Measurements from ENCODE around the gene NIPSNAP3A.
A peak's percentile ranks its signal among the peaks of the same experiment; 100 is the strongest.
"Not testable (repeated sequence)": the region's sequence is repeated elsewhere in the genome, so short reads cannot be mapped to it uniquely, and the experiment has no call there.

The NIPSNAP3A gene

DNA sequence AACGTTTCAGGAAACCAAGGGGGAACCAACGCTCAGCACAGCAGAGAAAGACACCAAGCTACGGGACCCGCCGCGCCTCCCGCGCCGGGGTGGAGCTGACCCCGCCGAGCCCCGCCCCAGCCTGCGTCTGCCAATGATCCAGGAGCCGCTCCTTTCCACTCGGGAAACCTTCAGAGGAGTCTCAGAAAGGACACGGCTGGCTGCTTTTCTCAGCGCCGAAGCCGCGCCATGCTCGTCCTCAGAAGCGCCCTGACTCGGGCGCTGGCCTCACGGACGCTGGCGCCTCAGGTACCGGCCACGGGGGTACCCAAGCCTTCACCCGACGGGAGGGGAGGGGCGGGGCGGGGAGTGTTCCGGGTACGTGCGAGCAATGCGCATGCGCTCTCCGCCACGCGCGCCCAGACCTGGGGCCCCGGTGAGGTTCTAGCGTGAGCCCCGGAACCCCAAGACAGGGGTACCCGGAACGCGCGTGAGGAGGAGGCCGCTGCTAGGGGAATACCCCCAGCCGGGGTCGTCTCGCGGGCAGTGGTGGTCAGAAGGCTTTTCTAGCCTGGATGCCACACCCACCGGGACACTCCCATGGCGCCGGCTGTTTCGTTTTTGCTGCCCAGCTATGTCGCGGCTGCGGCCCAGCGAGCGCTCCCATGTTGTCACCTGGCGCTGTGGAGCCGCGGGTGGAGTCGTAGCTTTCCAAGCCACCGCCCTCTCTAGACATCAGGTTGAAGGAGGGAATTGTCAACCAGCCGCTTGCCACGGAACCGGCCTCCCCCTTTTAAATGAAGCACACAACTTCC is at the start of gene NIPSNAP3A:
TSS of gene NIPSNAP3A (plus strand) at position 119 of the 794 bp plus-strand sequence. CDS start at position 229, 110 bp downstream.
- peak; percentile 74 for DNase-seq

DNA sequence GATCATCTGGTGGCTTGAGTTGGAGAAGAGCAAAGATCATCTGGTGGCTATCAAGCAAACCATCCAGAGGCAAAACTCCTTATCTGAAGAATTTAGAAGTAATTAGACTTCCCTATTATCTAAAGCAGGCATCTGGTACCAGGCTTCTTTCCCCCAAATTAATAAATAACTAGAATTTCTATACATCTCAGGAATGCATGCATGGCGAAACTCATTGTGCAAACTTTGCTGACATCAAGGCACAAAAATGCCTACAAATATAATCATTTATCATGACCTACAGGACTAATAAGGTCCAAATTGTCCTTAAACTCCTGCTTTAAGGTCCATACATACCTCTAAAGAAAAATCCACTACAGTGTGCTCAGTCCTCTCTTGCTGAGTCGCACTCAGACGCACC is 47.2 kb upstream of the NIPSNAP3A start:
- no peak for DNase-seq

DNA sequence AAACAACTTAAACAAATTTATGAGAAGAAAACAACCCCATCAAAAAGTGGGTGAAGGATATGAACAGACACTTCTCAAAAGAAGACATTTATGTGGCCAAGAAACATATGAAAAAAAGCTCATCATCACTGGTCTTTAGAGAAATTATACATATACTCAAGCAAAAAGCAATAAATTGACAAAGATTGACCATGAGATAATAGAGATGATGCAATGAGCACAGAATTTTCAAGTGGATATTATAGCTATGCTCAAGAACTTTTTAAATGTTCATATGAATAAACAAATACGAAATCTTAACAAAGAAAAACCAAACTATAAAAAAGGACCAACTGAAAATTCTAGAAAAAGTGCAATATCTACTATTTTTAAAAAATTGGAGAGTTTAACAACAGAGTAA is 38.7 kb upstream of the NIPSNAP3A start:
- DNase-seq = not testable (repeated sequence)

DNA sequence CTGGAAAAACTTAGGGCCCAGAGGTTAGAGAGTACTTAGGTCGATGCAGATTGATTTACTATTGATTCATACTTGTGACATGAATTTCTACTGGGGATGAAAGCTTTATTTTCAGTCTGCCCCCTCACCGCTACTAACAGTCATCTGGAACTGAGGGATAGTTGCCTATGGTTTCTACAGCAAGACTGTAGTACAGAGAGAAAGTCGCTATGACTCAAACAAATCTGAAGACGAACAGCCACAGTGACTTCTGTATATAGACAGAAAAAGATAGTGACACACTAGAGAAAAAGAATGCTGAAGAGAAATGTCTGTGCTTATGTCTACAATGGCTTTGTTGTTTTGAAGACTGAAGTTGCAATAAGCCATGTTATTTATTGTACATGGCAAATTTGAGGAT is 35.9 kb upstream of the NIPSNAP3A start:
- DNase-seq = no peak

DNA sequence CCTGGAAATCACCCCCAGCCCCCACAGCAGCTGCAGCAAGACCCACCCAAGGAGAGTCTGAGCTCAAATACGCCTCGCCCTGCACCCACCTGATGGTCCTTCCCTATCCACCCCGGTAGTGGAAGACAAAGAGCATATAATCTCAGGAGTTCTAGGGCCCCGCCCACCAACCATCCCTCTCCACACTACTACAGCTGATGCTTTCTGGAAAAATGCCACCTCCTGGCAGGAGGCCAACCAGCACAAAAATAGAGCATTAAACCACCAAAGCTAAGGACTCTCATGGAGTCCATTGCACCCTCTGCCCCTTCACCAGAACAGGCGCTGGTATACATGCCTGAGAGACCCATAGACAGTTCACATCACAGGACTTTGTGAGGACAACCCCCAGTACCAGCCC is 22.5 kb upstream of the NIPSNAP3A start:
- no peak for DNase-seq

DNA sequence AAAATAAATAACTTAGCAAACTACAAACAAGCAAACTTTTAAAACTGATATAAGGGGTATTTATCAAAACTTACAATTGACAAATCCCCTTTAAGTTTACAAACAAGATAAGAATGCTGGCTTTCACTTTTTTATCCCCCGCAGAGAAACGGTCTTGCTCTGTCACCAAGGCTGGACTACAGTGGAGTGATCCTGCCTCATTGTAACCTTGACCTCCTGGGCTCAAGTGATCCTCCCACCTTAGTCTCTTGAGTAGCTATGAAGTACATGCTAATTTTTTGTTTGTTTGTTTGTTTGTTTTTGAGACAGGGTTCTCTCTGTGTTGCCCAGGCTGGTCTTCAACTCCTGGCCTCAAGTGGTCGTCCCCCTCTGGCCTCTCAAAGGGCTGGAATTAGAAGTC is 9.0 kb upstream of the NIPSNAP3A start:
- DNase-seq = no peak

DNA sequence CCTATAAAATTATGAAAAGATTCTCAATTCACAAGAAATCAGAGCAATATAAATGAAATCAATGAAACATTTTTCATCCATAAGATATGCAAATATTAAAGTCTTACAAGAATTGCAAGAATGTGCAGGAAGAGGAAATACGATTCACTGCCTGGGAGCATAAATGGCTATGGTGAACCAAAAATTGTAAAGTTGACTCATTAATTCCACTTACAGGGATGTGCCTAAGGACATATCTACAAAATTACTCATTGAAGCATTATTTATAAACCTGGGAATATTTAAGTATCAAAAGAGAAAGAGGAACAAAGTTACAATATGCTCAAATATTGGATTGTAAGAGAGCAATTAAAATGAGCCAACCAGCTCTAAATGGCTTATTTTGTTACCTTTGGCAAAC is 6.9 kb upstream of the NIPSNAP3A start:
- DNase-seq = peak; percentile 81

DNA sequence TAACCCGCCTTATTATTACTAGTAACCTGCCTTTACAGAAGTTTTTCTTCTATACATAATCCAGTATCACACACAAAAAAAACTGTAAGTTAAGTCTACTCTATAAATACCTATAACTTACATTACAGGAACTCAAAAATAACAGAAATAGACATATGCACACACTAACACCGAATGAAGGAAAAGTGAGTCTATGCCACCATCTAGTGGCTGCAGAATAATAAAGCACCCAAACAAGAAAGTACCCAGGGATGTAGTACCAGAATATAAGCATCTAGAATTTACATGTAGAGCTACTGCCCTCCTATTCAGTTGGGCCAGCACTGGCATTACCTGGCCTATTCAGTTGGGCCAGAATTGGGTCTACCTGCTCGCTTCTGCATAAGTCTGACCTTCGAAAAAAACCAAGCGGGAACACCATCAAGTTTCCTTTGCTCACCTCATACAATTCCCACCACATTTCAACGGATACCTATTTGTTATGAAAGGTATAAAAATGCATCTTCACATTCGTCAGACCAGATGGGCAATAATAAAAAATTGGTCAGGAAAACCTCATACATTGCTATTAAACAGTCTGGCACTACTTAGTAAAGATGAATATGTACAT is 4.0 kb upstream of the NIPSNAP3A start:
- DNase-seq = peak; percentile 55

DNA sequence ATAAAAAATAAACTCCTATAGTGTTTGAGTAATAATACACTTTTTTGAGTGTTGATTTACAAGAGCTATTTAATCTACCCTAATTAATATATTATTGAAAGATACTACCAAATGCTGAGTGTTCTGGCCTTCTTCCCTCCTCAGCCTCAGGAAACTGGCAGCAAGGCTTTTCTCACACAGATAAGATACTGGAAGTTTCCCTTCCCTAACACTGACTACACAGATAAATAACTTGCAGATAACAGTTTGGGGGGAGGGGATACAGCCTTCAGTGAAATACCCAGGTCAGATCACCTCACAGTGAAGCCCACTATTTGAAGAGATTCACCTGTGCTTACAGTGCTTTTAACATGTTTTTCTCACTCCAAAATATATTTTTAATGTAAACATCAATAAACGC is 1.6 kb upstream of the NIPSNAP3A start:
- no peak for DNase-seq

DNA sequence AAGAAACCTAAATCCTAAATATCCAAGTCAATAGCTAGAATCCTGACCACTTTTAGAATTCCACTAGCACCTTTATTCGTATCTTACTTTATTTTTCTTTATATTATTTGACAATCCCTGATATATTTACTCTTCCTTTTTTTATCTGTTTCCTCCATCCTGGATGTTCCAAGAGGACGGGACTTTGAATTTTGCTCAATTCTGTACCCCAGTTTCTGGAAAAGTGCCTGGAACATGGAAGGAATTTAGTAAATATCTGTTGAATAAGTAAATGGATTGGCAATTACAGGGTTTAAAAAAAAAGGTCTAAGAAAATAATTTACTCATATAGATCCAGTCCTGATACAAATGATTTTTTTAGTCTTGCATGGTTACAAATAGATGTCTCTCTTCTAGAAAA is 1.2 kb upstream of the NIPSNAP3A start:
- no peak for DNase-seq

DNA sequence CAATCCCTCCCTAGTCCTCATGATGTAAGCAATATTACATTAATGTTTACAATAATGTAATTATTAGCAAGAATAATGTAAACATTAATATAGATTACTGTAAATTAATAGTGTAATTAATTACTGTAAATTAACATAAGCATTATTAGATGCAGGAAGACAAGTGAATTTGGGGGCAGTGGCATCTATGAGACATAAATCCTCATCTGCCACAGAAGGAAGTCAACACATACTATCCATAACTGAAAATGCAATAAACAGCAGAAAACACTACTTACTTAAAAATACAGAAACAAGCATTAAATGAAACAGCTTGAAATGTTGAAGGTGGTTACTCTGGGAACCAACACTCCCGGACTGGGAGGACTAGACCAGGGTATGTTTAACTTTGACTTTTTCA is 685 bp upstream of the NIPSNAP3A start:
- DNase-seq = no peak

DNA sequence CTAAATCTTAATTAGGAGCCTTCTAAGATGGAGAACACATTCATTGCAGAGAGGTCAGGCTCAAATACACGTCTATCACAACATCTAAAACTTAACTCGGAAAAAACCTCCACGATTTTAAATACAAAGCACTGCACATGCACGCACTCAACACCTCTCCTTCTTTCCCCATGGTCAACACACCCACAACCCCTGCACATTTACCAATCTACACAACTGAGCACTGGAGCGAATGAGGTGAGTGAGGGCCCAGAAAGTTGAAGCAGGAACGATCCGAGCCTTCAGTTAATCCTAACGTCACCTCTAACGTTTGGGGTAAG is 278 bp upstream of the NIPSNAP3A start:
- DNase-seq = no peak

DNA sequence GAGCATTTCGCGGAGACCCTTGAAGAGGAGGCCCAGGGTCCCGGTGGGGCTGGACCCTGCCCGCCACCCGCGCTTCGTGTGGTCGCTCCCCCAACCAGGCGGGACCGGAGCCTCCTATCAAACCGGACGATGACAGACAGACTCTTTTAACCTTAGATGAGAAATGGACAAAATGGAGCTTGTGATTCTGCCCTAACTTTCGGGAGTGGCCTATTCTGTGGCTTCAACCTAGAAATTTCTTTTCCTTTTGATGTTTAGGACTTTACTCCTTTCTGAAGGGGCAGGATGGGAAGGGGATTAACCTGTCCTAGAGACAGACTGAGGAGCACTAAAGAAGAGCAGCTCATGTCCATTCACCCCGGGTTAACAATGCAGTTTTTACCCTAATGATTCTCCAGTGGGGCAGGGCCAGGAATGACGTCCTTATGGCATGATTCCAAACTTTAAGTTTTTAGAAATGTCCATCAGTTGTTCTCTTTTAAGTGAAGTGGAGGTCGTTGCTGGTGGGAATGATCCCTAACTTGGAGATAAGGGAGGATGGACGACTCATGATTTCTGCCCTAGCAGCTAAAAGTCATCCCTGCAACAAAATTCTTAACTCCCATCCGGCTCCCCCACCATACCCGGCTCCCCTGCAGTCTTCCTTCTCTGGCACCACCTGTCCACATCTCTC is 1.0 kb downstream of the NIPSNAP3A start:
- DNase-seq = no peak

DNA sequence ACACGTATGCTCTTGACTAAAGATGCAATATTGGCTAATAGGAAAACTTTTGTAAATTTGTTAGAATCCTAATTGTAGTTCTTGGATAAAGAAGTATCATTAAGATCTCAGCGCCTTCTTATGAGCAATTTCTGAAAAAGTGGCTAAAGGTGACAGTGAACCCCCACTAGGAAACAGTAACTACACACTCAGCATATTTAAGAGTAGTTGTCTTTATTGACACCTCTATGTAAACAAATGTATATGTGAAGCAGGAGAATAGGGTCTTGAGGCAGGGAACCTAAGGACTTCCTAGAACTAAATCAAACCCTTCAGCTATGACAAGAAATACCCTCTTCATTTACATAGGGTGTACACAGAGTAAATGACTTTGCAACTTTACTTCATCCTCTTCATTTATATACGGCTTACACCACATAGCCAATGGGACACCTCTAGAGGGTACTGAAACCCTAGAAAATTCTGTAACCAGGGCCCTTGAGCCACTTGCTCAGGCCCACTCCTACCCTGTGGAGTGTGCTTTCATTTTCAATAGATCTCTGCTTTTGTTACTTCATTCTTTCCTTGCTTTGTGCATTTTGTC is 2.8 kb downstream of the NIPSNAP3A start:
- DNase-seq = no peak

DNA sequence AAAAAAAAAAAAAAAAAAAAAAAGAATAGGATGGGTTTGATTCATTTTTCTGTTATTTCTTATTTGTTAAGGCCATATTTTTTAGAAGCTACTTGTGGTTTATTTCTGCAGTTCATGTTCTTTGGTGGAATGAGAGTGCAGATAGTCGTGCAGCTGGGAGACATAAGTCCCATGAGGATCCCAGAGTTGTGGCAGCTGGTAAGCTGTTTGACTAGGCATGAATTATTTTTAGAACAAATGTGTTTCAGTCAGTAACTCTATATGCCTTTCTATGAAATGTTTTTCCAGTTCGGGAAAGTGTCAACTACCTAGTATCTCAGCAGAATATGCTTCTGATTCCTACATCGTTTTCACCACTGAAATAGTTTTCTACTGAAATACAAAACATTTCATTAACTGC is 11.5 kb downstream of the NIPSNAP3A start:
- DNase-seq = no peak

DNA sequence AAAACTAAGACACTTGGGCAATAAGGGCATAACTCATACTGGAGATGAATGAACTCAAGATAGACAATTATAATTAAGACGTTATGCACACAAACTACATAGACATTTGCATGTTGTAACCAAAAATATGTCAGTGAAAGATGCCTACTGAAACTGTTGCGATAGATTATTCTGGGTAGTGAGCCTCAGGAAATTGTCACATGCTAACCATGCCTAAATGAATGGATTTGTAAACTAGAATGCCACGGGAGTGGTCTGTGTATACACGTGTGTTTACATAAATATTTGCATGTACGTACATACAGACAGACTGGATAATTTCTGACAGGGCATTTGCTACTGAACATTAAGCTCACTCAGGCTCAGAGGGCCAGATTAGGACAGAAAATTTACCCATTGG is 17.7 kb downstream of the NIPSNAP3A start:
- DNase-seq = no peak

DNA sequence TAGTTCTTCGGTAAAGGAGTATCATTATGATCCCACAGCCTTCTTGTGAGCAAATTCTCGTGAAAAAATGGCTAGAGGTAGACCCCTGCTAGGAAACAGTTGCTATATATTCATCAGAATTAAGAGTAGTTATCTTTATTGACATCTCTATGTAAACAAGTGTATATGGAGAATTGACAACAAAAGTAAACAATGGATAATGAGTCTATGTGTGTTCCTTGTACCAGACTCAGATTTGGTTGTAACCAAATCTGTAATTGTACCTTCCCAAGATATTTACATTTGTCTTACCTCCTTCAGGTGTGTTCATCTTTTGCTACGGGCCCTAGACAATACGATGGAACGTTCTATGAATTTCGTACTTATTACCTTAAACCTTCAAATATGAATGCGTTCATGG is 18.5 kb downstream of the NIPSNAP3A start:
- DNase-seq = no peak

DNA sequence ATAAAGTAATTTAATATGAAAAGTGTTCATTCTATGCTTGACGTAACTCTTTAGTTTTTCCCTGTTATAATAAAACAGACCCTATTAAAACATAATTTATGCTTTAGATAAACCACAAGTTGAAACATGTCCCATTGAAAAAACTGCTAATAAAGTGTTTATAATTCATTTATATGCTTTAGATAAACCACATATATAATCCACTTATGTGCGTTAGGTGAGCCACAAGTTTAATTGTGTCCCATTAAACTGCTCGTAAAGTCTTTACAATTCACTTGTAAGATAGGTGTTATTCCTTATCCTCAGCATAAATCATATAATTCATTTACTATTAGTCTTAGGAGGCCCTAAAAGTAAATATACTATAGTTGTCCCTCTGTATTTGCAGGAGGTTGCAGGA is 20.0 kb downstream of the NIPSNAP3A start:
- DNase-seq = no peak

DNA sequence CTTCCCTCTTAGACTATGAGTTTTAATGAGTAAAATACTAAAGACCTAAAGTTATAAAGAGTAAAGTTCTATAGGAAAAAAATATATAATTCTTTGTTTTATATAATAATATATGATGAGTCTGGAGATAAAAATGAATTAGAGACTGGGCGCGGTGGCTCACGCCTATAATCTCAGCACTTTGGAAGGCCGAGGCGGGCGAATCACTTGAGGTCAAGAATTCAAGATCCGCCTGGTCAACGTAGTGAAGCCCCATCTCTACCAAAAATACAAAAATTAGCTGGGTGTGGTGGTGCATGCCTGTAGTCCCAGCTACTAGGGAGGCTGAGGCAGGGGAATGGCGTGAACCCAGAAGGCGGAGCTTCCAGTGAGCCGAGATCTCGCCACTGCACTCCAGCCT is 21.5 kb downstream of the NIPSNAP3A start:
- DNase-seq = not testable (repeated sequence)

DNA sequence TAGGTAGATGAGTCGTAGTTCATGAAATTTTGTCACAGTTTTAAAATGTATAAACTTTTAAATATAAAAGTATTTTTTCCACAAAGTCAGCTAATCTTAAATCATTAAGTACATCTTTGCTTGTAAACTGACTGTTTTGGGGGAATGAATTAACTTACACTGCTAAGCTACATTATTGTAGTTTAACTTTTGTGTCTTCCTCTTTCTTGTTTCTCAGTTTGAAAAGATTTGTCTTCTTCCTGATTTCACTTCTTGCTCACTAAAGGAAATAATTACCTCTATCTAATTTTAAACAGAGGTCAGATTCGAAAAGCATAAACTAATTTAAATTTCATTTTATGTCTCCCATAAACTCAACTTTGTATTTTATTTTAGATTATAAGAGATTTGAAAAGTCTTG is 22.2 kb downstream of the NIPSNAP3A start:
- DNase-seq = no peak

DNA sequence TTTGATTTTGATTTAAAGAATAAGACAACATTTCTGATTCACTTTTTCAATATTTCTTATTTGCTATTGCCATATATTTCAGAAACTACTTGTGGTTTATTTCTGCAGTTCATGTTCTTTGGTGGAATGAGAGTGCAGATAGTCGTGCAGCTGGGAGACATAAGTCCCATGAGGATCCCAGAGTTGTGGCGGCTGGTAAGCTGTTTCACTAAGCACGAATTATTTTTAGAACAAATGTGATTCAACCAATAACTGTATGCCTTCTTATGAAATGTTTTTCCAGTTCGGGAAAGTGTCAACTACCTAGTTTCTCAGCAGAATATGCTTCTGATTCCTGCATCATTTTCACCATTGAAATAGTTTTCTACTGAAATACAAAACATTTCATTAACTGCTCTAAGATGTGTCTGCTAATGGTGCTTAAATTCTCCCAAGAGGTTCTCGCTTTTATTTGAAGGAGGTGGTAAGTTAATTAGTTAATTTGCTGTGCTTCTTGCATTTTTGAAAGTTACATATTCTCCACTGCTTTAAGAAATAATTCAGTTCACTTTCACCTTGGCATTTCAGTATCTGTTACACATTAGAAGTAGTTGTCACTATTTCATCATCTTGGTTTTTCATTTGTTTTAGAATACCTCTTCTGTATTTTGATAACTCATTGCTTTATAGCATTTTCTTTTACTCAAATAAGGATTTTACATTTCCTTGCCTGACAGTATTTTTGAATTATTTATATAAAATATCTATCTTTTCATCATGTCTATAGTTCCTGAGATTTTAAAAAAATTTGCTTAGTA is 25.4 kb downstream of the NIPSNAP3A start:
- no peak for DNase-seq

DNA sequence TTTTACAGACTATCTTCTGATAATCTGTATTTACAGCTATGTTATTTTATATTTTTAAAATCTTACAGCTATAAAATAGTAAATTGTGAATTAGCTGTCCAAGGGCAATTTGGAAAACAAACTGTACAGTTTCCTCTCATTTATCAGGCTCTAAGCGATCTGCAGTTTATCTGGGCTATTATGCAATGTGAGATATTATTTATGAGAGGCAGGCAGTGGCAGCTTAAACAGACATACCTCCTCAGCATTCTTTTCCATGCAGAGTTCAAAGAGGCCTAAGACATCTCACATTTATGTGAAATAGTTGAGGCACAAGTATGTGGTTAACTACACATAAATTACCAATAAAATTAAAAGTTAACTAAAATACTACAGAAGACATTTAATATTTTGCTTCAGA is 26.6 kb downstream of the NIPSNAP3A start:
- no peak for DNase-seq

Measured in HCEC 1CT (cell line).